Upper lobe of right lung (tissue), 1 donor: ENCODE measurements around the gene YKT6. TPM values are rescaled to one million over a fixed set of nuclear protein-coding genes. Genes with fewer than 3 reads are reported as not detected.

ENCODE experiments used
- ATAC-seq: fragments of 200-7000 bp; cut with Tn5 transposase; one replicate; pipeline ENCODE4 v1.9.1; 2020; ENCODE audit warnings: mild to moderate bottlenecking, moderate library complexity
- DNase-seq: peaks from one replicate; pipeline ENCODE4 v3.0.0-alpha.2; 2020
- H3K27ac ChIP-seq: fragments of 200-600 bp; one replicate; pipeline ENCODE4 v1.8.0; 2022
- H3K27me3 ChIP-seq: fragments of 200-600 bp; one replicate; pipeline ENCODE4 v1.8.0; 2022; ENCODE audit warnings: mild to moderate bottlenecking
- H3K36me3 ChIP-seq: fragments of 200-600 bp; one replicate; pipeline ENCODE4 v1.8.0; 2022
- H3K4me1 ChIP-seq: fragments of 200-600 bp; one replicate; pipeline ENCODE4 v1.8.0; 2022
- H3K4me3 ChIP-seq: fragments of 200-600 bp; one replicate; pipeline ENCODE4 v1.8.0; 2022; ENCODE audit warnings: mild to moderate bottlenecking
- H3K9me3 ChIP-seq: fragments of 200-600 bp; one replicate; pipeline ENCODE4 v1.8.0; 2022
- intact Hi-C: fragments of 100-400 bp; cut with DNase I; formaldehyde crosslinking; loops from one replicate; pipeline ENCODE4 v1.11.0; 2022
- total RNA-seq: library from RNA; stranded (reverse); fragmentation: NEBNext Ultra II Directional; extraction: Animal tissue kit (Norgen Biotek cat#: 25700); gene quantifications from one replicate; pipeline ENCODE4 v1.2.1, GENCODE V29; 2021
- TF ChIP-seq, protein P1 (sequence below): fragments of 200-600 bp; IDR thresholded peaks from one replicate; pipeline ENCODE4 v1.8.0; 2022; ENCODE audit warnings: antibody characterized with exemption
- donor health status: DM: no; HTN: yes; CAD: no; lungs with severe emphysema.

The YKT6 gene
- total RNA-seq, 1 donor from 2014 or later: 54.7 TPM

DNA sequence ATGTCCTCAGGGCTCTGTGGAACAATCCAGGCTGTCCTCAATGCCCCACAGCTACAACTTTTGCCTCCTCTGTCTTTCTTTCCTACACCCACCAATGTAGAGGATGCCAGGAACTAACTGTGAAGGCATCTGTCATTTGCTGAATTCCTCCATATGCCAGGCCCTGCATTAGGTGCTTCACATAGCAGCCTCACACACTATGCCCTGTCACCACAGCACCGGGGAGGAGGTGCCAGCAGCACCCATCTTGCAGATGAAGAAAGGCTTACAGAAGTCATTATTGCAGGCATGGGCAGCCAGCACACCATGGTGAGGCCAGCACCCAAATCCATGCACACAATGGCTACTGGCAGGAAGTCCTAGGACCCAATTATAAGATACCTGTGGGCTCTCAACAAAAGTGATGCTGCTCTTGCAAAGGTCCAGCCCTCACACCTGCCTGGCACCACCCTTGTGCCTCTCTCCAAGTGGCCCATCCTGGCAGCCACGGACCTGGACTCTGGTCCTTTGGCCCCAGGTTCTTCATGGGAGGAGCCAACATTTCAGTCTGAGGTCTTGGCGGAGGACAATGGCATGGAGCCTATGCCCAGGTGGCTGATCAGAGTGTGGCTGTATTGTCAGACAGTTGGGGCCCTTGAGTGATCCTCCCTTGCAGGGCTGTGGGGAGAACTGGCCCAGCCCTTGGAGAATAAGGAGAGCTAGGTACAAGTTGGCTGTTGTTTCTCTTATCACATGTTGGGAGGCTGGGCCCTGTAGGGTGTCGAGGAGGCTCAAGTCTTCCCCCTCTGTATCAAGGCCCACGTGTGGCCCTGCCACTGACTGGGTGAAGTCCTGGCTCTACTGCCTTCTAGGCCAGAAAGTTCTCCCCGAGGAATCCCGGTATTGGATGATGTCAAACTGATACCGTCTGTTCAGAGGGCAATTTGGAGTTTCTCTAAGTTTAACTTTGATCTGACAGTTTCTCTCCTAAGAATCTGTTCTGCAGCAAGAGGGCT lies 45.3 kb upstream of the YKT6 start:
- H3K9me3 ChIP-seq: no peaks in the 10 kb centered on the region
- H3K27ac ChIP-seq: no peak overlapping the region
- H3K27me3 ChIP-seq: no peaks in the 10 kb centered on the region
- intact Hi-C loops: no loop called here
- no peaks in the 10 kb centered on the region for H3K36me3 ChIP-seq
- TF ChIP-seq, protein P1, sequence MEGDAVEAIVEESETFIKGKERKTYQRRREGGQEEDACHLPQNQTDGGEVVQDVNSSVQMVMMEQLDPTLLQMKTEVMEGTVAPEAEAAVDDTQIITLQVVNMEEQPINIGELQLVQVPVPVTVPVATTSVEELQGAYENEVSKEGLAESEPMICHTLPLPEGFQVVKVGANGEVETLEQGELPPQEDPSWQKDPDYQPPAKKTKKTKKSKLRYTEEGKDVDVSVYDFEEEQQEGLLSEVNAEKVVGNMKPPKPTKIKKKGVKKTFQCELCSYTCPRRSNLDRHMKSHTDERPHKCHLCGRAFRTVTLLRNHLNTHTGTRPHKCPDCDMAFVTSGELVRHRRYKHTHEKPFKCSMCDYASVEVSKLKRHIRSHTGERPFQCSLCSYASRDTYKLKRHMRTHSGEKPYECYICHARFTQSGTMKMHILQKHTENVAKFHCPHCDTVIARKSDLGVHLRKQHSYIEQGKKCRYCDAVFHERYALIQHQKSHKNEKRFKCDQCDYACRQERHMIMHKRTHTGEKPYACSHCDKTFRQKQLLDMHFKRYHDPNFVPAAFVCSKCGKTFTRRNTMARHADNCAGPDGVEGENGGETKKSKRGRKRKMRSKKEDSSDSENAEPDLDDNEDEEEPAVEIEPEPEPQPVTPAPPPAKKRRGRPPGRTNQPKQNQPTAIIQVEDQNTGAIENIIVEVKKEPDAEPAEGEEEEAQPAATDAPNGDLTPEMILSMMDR: no peak
- no peak overlapping the region for H3K4me3 ChIP-seq
- DNase-seq: no peak
- no peak for ATAC-seq
- H3K4me1 ChIP-seq: no peaks in the 10 kb centered on the region

DNA sequence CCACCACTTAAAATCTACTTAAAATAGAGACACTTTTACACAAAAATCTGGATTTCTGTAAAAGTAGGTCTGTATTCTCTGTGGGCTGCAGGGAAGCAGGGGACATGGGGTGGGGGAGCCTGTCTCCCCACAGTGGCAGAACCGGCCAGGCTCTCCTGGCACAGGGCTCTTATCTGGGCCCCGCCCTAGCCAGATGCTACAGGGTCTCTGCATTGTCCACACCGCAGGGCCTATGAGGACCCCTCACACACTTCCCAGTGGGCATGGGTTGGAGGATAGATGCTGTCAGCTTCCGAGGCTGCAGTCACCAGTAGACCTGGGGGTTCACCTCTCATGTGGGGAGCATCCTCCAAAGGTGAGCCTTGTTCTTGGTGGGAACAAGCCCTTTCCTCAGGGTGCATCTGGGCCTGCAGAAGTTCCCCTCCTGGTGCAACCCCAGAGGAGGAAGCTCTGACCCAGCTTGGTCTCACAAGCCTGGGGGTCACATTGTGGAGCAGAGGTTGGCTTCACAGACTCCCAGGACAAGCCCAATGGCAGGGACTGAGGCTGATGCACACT lies 44.2 kb upstream of the YKT6 start:
- TF ChIP-seq, protein P1: no peak
- Histone ChIP-seq H3K4me1 (no peaks in the 10 kb centered on the region), H3K4me3 (no peak overlapping the region), H3K27ac (no peak overlapping the region), H3K27me3 (no peaks in the 10 kb centered on the region), H3K9me3 (no peaks in the 10 kb centered on the region), H3K36me3 (no peaks in the 10 kb centered on the region)
- ATAC-seq (no peak), DNase-seq (no peak)
- intact Hi-C loops: no loop called here

DNA sequence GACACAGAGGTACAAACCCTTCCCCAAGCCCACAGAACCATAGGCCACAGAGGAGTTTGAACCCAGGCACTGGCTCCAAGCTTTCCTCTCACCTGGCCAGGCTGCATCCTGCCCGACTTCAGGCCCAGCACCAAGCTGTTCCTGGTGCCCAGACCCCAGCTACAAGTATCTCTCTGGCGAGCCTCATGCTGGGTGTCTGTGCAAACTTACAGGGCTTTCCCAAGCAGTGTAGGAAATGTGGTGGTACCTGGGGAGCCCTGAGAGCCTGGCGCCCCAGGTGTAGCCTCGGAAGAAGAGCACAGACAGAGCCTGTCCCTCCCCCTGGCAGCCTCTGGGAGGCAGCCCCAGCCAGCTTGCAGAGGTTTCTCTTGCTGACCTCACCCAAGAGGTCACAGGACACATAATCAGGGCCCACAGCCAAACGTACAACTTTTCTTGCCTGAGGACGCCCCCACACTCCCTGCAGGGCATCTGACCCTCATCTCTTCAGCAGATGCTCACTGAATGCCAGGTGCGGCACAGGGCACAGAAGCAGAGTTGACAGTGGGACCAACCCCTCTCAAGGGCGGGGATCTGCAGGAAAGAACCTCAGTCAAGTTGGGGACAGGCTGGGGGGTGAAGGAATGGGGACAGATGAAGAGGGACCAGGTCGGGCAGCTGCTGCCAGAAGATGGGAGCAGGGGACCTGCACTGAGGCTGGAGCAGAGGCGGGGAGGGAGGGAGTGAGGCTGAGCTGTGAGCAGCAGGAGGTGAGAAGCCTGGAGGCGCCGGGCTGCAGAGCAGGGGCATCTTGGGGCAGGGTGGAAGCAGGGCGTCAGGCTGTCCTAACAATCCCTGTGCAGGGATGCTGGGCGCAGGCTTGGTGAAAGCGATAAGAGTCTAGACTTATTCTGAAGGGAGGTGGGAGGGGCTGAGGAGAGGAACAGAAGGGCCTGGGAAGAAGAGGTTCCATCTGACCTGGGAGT lies 43.4 kb upstream of the YKT6 start:
- Histone ChIP-seq H3K27me3 (no peaks in the 10 kb centered on the region), H3K4me1 (no peaks in the 10 kb centered on the region), H3K27ac (no peak overlapping the region), H3K36me3 (no peaks in the 10 kb centered on the region), H3K4me3 (no peak overlapping the region), H3K9me3 (no peaks in the 10 kb centered on the region)
- ATAC-seq: no peak
- intact Hi-C loops: no loop called here
- no peak for DNase-seq
- TF ChIP-seq, protein P1: no peak

DNA sequence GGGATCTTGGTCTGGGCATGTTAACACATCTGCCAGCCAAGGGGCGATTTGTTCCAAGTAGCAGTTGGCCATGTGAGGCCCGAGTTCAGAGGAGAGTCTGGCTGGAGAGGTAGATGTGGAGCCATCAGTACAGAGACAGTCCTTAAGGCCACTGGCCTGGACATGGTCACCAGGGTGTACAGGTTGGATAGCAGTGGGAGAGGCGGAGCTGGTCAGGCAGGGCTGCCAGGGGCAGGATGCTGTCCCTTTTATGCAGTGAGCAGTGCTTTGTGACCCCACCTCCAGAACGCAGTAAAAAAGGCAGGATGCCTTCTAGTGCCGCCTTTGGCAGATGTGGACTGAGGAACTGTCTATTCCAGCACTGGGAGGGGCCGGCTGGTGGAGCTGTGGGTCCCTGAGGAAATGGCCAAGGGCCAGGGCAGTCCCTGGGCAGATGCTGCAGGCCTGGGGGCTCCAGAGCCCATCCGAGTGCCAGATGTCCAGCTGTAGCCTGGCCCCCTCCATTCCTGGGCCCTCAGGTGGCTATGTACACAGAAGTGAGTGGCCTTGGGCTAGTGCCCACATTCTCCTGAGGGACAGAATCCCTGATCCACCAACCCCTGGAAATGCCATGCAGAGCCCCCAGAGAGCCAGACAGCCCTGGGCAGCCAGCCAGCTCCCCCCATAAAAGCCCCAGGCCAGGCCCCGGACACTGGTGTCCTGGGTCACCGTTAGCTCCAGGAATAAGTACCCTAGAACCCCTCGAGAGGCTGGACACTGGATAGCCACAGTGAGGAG lies 42.5 kb upstream of the YKT6 start:
- Histone ChIP-seq H3K27me3 (no peaks in the 10 kb centered on the region), H3K4me3 (no peak overlapping the region), H3K4me1 (no peaks in the 10 kb centered on the region), H3K9me3 (no peaks in the 10 kb centered on the region), H3K36me3 (no peaks in the 10 kb centered on the region), H3K27ac (no peak overlapping the region)
- ATAC-seq (no peak), DNase-seq (no peak)
- intact Hi-C loops: no loop called here
- TF ChIP-seq, protein P1: no peak
